GM12864 (cell line): ENCODE results near the gene PEPD.

ENCODE experiments used
- DNase-seq: peaks from one replicate; pipeline ENCODE4 v3.0.0-alpha.2; 2011; ENCODE audit warnings: low read depth
- H3K4me3 ChIP-seq: 2 replicates; pipeline ENCODE4 v1.5.1; 2011; ENCODE audit warnings: mild to moderate bottlenecking, low read depth, low read length, control low read depth
- TF ChIP-seq, protein P1 (sequence below): IDR thresholded peaks from 2 replicates; pipeline ENCODE4 v1.5.1; 2011; ENCODE audit warnings: low read depth, mild to moderate bottlenecking, moderate library complexity, low read length, control low read depth, inconsistent platforms; ENCODE audit errors: missing control alignments

The PEPD gene

GRCh38 chr19:33443638-33444561 lies 77.7 kb downstream of the PEPD start:
- DNase-seq: no peak
- no peak overlapping the region for H3K4me3 ChIP-seq
- TF ChIP-seq, protein P1, sequence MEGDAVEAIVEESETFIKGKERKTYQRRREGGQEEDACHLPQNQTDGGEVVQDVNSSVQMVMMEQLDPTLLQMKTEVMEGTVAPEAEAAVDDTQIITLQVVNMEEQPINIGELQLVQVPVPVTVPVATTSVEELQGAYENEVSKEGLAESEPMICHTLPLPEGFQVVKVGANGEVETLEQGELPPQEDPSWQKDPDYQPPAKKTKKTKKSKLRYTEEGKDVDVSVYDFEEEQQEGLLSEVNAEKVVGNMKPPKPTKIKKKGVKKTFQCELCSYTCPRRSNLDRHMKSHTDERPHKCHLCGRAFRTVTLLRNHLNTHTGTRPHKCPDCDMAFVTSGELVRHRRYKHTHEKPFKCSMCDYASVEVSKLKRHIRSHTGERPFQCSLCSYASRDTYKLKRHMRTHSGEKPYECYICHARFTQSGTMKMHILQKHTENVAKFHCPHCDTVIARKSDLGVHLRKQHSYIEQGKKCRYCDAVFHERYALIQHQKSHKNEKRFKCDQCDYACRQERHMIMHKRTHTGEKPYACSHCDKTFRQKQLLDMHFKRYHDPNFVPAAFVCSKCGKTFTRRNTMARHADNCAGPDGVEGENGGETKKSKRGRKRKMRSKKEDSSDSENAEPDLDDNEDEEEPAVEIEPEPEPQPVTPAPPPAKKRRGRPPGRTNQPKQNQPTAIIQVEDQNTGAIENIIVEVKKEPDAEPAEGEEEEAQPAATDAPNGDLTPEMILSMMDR: no peak

DNA sequence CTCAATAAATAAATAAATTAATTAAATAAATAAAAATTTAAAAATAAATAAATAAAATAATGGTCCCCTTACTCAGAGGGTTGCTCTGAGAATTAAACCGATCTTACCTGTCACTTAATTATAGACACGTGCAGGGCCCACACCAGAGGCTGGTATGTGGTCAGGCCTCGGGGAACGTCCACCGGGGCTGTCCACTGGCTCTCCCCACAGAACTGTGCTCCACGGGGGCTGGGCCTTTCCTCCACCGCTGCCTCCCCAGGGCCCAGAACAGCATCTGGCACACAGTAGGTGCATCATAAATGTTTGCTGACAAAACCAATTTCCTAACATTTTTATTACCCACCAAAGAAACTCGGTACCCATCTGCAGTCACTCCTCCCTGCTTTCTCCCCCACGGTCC lies 78.9 kb downstream of the PEPD start:
- H3K4me3 ChIP-seq: no peak overlapping the region
- DNase-seq: no peak
- TF ChIP-seq, protein P1: no peak

DNA sequence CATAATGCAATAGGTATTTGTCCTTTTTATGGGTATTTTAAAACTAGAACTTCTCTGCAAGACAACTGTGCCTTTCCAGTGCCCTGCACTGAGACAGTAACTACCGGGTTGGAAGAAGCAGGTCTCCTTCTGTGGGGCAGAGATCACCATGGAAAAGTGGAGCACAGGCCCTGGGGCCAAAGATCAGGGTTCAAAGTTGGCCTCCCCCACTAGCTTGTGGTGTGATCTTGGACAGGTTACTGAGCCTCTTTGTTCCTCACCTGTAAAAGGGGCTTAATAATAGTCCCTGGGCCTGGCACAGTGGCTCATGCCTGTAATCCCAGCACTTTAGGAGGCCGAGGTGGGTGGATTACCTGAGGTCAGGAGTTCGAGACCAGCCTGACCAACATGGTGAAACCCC lies 79.8 kb downstream of the PEPD start:
- no peak for DNase-seq
- no peak overlapping the region for H3K4me3 ChIP-seq
- TF ChIP-seq, protein P1: no peak

- H3K4me3 ChIP-seq: no peak overlapping the region
- no peak for DNase-seq
- TF ChIP-seq, protein P1: no peak
Observed at GRCh38 chr19:33441277-33441699, 80.3 kb downstream of the PEPD start.

- H3K4me3 ChIP-seq: no peak overlapping the region
- TF ChIP-seq, protein P1: no peak
- no peak for DNase-seq
Observed at GRCh38 chr19:33440682-33441081, 80.9 kb downstream of the PEPD start.

DNA sequence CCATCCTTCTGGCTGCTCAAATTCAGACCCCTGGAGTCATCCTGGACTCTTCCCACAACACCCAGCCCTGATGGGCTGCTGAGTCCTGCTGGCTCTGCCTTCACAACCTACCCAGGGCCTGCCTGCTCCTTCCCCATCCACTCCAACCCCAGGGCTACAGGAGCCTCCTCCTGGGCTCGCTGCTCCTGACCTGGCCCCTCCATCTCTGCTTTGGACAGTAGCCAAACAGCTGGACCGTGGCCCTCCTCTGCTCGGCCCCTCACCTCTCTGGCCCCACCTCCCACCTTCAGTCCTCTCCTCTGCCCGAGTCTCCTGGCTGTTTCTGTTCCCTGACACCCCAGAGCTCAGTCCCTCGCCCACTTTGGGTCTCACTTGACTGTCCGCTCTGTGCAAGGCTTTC lies 81.3 kb downstream of the PEPD start:
- no peak for DNase-seq
- no peak overlapping the region for H3K4me3 ChIP-seq
- TF ChIP-seq, protein P1: no peak
